GM12878 (cell line): Measurements from ENCODE around the gene TPM4. TPM values are rescaled to one million over a fixed set of nuclear protein-coding genes. Genes with fewer than 3 reads are reported as not detected.

Experiments
- ATAC-seq: fragments of 200-7000 bp; cut with Tn5 transposase; 3 replicates; pipeline ENCODE4 v1.9.1; 2020; ENCODE audit warnings: mild to moderate bottlenecking, moderate library complexity
- BruUV-seq: library from RNA; stranded (reverse); fragments of 400-500 nt; replicated peaks from 2 replicates; lab custom pipeline; 2021; lab: Mats Ljungman, UMichigan
- CTCF ChIA-PET: fragments of 300-600 bp; sonication (Branson Sonifier 250); formaldehyde crosslinking; extraction: SDS; loops from one replicate; lab custom pipeline; 2021; ENCODE audit warnings: inconsistent platforms; lab: Yijun Ruan, JAX
- POLR2A ChIA-PET: fragments of 350-600 bp; formaldehyde crosslinking; extraction: SDS; loops from one replicate; lab custom pipeline; 2021; ENCODE audit warnings: inconsistent platforms; lab: Charles Lee
- RAD21 ChIA-PET: fragments of 300-600 bp; sonication (Branson Sonifier 250); formaldehyde crosslinking; loops from one replicate; lab custom pipeline; 2023; ENCODE audit warnings: antibody characterized with exemption; ENCODE audit not compliant: unreplicated experiment; lab: Charles Lee
- SMC1A ChIA-PET: fragments of 300-600 bp; sonication (Branson Sonifier 250); formaldehyde crosslinking; loops from one replicate; lab custom pipeline; 2023; ENCODE audit not compliant: unreplicated experiment, uncharacterized antibody; lab: Charles Lee
- DNase-seq: peaks from one replicate; pipeline ENCODE4 v3.0.0-alpha.2; 2011; ENCODE audit warnings: low read depth, low spot score
- FAIRE-seq: peaks from 3 replicates; lab custom pipeline; 2011; peaks lifted over from hg19 to GRCh38; lab: Jason Lieb, UNC
- H2AFZ ChIP-seq: 2 replicates; pipeline ENCODE4 v1.6.0; 2011; ENCODE audit warnings: low read depth, low read length, control low read depth; ENCODE audit not compliant: control insufficient read depth
- H3K27ac ChIP-seq: 2 replicates; pipeline ENCODE4 v1.5.1; 2011; ENCODE audit warnings: control low read depth; ENCODE audit not compliant: control insufficient read depth, insufficient read depth
- H3K27me3 ChIP-seq, 2 experiments: replicated peaks in 1 of 2; 2 replicates each; pipeline versions ENCODE4 v1.6.0 to v1.6.1; 2011; ENCODE audit warnings: low read length in 1 of 2; ENCODE audit not compliant: control insufficient read depth in 2 of 2, insufficient read depth in 2 of 2
- H3K36me3 ChIP-seq, 2 experiments: 2 replicates each; pipeline ENCODE4 v1.5.1; 2011; ENCODE audit warnings: low read length in 1 of 2; ENCODE audit not compliant: control insufficient read depth in 2 of 2, insufficient read depth in 2 of 2
- H3K4me1 ChIP-seq: 2 replicates; pipeline ENCODE4 v1.6.1; 2011; ENCODE audit warnings: mild to moderate bottlenecking, low read length, moderate library complexity, mixed read lengths; ENCODE audit not compliant: control insufficient read depth, insufficient read depth
- H3K4me2 ChIP-seq: 2 replicates; pipeline ENCODE4 v1.6.0; 2011; ENCODE audit warnings: control low read depth; ENCODE audit not compliant: control insufficient read depth, insufficient read depth
- H3K4me3 ChIP-seq: fragments of 200-600 bp; sonication (generic); 2 replicates; pipeline ENCODE4 v1.5.1; 2016
- H3K79me2 ChIP-seq: 2 replicates; pipeline ENCODE4 v1.6.0; 2011; ENCODE audit warnings: low read length; ENCODE audit not compliant: control insufficient read depth, insufficient read depth
- H3K9ac ChIP-seq: 2 replicates; pipeline ENCODE4 v1.8.0; 2011; ENCODE audit warnings: low read length, control low read depth, mixed read lengths; ENCODE audit not compliant: control insufficient read depth, insufficient read depth
- H3K9me3 ChIP-seq: replicated peaks from 3 replicates; pipeline ENCODE4 v1.5.1; 2011; ENCODE audit warnings: mild to moderate bottlenecking, low read length; ENCODE audit not compliant: control insufficient read depth, insufficient read depth
- H4K20me1 ChIP-seq: 2 replicates; pipeline ENCODE4 v1.6.0; 2011; ENCODE audit not compliant: control insufficient read depth, insufficient read depth
- CBX5 ChIP-seq: sonication (generic); IDR thresholded peaks from 2 replicates; pipeline ENCODE4 v1.6.1; 2016; ENCODE audit warnings: low read depth, moderate library complexity, mild to moderate bottlenecking, inconsistent platforms
- CHD4 ChIP-seq: fragments of 200-600 bp; sonication (generic); IDR thresholded peaks from 2 replicates; pipeline ENCODE4 v1.6.1; 2016; ENCODE audit warnings: mild to moderate bottlenecking
- CREM ChIP-seq: IDR thresholded peaks from 2 replicates; pipeline ENCODE4 v1.6.1; 2014; ENCODE audit warnings: antibody characterized with exemption, low read depth
- DPF2 ChIP-seq: fragments of 450-650 bp; IDR thresholded peaks from 2 replicates; pipeline ENCODE4 v1.6.1; 2017; ENCODE audit warnings: mild to moderate bottlenecking
- EED ChIP-seq: sonication (generic); IDR thresholded peaks from 2 replicates; pipeline ENCODE4 v1.6.1; 2016; ENCODE audit warnings: antibody characterized with exemption, low read depth
- FOXM1 ChIP-seq: IDR thresholded peaks from 2 replicates; pipeline ENCODE4 v1.6.1; 2012; ENCODE audit warnings: low read depth, mild to moderate bottlenecking, inconsistent platforms, low read length, moderate library complexity
- MEF2B ChIP-seq: fragments of 450-650 bp; IDR thresholded peaks from 2 replicates; pipeline ENCODE4 v1.6.1; 2018; ENCODE audit warnings: mild to moderate bottlenecking, moderate library complexity; ENCODE audit not compliant: partially characterized antibody, poor library complexity, severe bottlenecking
- MTA3 ChIP-seq: IDR thresholded peaks from 2 replicates; pipeline ENCODE4 v1.6.1; 2012; ENCODE audit warnings: low read length, inconsistent platforms, borderline replicate concordance
- MYC ChIP-seq: IDR thresholded peaks from 2 replicates; pipeline ENCODE4 v1.6.1; 2011; ENCODE audit warnings: mild to moderate bottlenecking, low read length, moderate library complexity, inconsistent platforms; ENCODE audit not compliant: insufficient read depth, insufficient replicate concordance, insufficient read length, severe bottlenecking
- PAX8 ChIP-seq: fragments of 450-650 bp; IDR thresholded peaks from 2 replicates; pipeline ENCODE4 v1.6.1; 2017; ENCODE audit warnings: mild to moderate bottlenecking, moderate library complexity
- SIN3A ChIP-seq: IDR thresholded peaks from 2 replicates; pipeline ENCODE4 v1.6.1; 2012; ENCODE audit warnings: low read depth, low read length, improper control_type of control experiment
- YY1 ChIP-seq: IDR thresholded peaks from 2 replicates; pipeline ENCODE4 v1.6.1; 2011; ENCODE audit warnings: low read depth, mild to moderate bottlenecking, low read length
- whole genome bisulfite sequencing: methylation state at CpG from one replicate; pipeline ENCODE4 v1.1.6; 2016; ENCODE audit warnings: low lambda C conversion rate; ENCODE audit not compliant: insufficient replicate concordance, insufficient coverage; ENCODE audit errors: missing lambda C conversion rate; 5-methylcytosine and 5-hydroxymethylcytosine counted together
- in situ Hi-C: fragments of 300-500 bp; cut with MboI; formaldehyde crosslinking; loops from 9 replicates; pipeline ENCODE4 v1.14.3; 2018; ENCODE audit warnings: mixed read lengths
- intact Hi-C: fragments of 100-400 bp; cut with micrococcal nuclease; formaldehyde crosslinking; loops from one replicate; pipeline ENCODE4 v1.14.2; 2022; ENCODE audit not compliant: unreplicated experiment
- polyA plus RNA-seq, 11 experiments: library from polyadenylated mRNA; depleted of rRNA in 4 of 11; unstranded in 6 of 11; stranded (reverse) in 5 of 11; fragments of >200 nt; fragmentation: Nextera tagmentation in 4 of 11; fragmentation: Illumina TruSeq in 1 of 11; extraction: Ambion mirVana in 4 of 11; extraction: Trizol in 1 of 11; gene quantifications; 1 replicate in 1 of 11; 2 replicates in 10 of 11; pipeline versions ENCODE4 v1.2.1 to v1.2.3, GENCODE V29; 2011 to 2016; ENCODE audit warnings: inconsistent platforms in 2 of 11, missing spikeins in 2 of 11, low read depth in 1 of 11
- total RNA-seq, 4 experiments: library from RNA; depleted of rRNA in 3 of 4; stranded (reverse); fragments of >200 nt in 3 of 4; fragmentation: Illumina TruSeq in 1 of 4; extraction: Trizol in 1 of 4; gene quantifications; 2 replicates each; pipeline versions ENCODE4 v1.2.1 to v1.2.3, GENCODE V29; 2013 to 2021
- TF ChIP-seq, protein P1 (sequence below): IDR thresholded peaks from 2 replicates; pipeline ENCODE4 v1.6.1; 2012; ENCODE audit warnings: low read depth, low read length, improper control_type of control experiment
- TF ChIP-seq, protein P2 (sequence below): fragments of 450-650 bp; IDR thresholded peaks from 2 replicates; pipeline ENCODE4 v1.6.1; 2017; ENCODE audit warnings: mild to moderate bottlenecking, moderate library complexity
- TF ChIP-seq, protein P3 (sequence below): fragments of 150-350 bp; IDR thresholded peaks from 2 replicates; pipeline ENCODE4 v1.6.1; 2014; ENCODE audit warnings: mild to moderate bottlenecking, low read depth, low read length

The TPM4 gene
- total and polyA plus RNA-seq, 10 of the 15 experiments (the other 5 are each of a cell fraction or from before 2014, with no cell fraction given), result 183 to 620 (median 407) TPM

DNA sequence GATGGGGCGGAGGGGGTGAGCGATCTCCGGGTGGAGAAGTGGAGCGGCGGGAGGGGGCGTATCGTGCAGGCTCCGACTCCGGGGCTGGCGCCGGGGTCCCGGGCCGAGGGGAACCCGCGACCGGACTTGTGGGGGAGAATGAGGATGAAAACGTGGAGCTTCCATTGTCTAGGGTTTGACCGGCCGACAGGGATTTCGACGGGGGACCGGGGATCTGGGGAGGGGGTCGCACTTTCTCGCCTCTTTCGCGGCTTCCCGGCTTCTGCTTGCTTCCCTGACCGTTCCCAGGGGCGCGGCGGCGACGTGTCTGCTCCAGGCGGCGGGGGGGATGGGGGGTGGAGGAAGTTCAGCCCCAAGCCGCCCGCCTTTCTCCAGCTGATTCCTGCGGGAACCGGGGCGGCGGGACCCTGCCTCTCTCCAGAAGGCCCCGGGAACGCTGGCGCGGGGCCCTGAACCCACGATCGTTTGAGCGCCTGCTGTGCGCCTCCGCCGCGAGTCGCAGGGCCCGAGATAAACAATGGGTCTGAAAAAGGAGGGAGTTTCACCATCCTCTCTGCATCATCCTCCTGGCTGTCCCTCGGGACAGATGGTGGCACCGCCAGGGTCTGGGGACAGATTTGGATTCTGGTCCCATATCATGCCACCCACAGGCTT is 790 bp downstream of the TPM4 start (continued):
- TF ChIP-seq, protein P1, sequence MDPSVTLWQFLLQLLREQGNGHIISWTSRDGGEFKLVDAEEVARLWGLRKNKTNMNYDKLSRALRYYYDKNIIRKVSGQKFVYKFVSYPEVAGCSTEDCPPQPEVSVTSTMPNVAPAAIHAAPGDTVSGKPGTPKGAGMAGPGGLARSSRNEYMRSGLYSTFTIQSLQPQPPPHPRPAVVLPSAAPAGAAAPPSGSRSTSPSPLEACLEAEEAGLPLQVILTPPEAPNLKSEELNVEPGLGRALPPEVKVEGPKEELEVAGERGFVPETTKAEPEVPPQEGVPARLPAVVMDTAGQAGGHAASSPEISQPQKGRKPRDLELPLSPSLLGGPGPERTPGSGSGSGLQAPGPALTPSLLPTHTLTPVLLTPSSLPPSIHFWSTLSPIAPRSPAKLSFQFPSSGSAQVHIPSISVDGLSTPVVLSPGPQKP, result no peak
- peak; percentile 74 for TF ChIP-seq MEF2B
- no peak for TF ChIP-seq FOXM1
- TF ChIP-seq CREM, result no peak
- TF ChIP-seq YY1, result no peak
- no peak for TF ChIP-seq PAX8
- no peak for TF ChIP-seq MTA3
- no peak for TF ChIP-seq CBX5
- TF ChIP-seq MYC, result no peak
- no peak for TF ChIP-seq SIN3A

DNA sequence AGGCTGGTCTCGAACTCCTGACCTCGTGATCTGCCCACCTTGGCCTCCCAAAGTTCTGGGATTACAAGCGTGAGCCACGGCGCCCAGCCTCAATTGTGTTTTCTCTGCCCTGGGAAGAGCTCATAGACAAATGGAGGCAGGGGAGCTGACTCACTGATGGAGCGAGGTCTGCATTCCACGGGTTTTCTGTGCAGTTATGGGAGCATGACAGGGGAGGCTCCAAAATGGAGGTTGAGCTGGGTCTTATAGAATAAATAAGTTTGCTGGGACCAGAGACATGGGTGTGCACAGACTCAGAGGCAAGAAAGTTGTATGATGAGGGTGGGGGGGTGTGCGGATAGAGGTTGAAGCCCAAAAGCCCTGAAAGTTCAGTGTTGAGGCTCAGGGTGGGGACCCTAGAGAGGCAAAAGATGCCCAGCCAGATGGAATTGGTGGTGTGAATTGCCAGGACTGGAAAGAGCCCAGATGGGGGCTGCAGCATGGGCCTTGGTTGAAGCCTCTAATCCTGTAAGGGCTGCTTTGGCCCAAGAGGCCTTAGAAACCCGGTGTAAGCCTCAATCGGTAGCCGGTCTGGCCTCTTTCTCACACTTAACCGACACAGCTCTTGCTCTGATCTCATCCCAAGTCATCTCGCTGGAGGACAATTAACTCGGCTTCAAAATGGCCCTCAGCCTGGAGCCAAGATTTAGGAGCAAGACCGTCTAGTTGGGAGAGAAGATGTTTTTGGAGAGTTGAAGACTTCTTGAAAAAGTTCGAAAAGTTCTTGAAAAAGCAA is 1.9 kb downstream of the TPM4 start:
- Histone ChIP-seq H3K27me3 (no peaks in the 10 kb centered on the region), H3K79me2 (peaks cover 81% of the 10 kb centered on the region), H3K9ac (peak overlapping the region; percentile 99), H3K4me1 (peaks cover 33% of the 10 kb centered on the region), H3K36me3 (peaks cover 14 to 23% of the 10 kb centered on the region in 2 experiments), H4K20me1 (no peaks in the 10 kb centered on the region), H3K4me3 (peak overlapping the region; percentile 92), H2AFZ (no peak overlapping the region), H3K9me3 (no peaks in the 10 kb centered on the region), H3K27ac (peak overlapping the region; percentile 99), H3K4me2 (peak overlapping the region; percentile 87)
- intact Hi-C loops, result loop anchor here (2.0 to 5.0 kb wide), 4 partner anchors 33 to 509 kb away; partner anchors contain the start of gene RAB8A
- ChIA-PET CTCF (interaction anchor here (0.7 to 3.8 kb wide), 5 partner anchors 8 to 308 kb away, joined by 3 to 26 read pairs (median 4); no protein-coding TSS in a partner anchor), RAD21 (interaction anchor here (0.6 to 1.9 kb wide), 10 partner anchors 8 to 102 kb away, joined by 3 to 7 read pairs (median 4); partner anchors contain the start of gene HSH2D), SMC1A (interaction anchor here (0.6 to 2.2 kb wide), 6 partner anchors 33 to 72 kb away, joined by 3 to 9 read pairs (median 6); partner anchors contain the start of gene RAB8A), POLR2A (interaction anchor here (0.7 to 4.1 kb wide), 10 partner anchors 8 to 113 kb away, joined by 3 to 36 read pairs (median 4); partner anchors contain the start of gene HSH2D)
- no peak for DNase-seq
- peak; percentile 1 for ATAC-seq
- in situ Hi-C loops, result no loop called here
- WGBS, result 3% methylated on average over 16 of the region's 16 CpGs
- no peak for FAIRE-seq
- TSS peak; percentile 93 for BruUV-seq
- 0 out of 2 replicates have a peak, but pooled peaks have one; percentile 15 for TF ChIP-seq DPF2
- TF ChIP-seq CHD4, result no peak
- TF ChIP-seq, protein P2, sequence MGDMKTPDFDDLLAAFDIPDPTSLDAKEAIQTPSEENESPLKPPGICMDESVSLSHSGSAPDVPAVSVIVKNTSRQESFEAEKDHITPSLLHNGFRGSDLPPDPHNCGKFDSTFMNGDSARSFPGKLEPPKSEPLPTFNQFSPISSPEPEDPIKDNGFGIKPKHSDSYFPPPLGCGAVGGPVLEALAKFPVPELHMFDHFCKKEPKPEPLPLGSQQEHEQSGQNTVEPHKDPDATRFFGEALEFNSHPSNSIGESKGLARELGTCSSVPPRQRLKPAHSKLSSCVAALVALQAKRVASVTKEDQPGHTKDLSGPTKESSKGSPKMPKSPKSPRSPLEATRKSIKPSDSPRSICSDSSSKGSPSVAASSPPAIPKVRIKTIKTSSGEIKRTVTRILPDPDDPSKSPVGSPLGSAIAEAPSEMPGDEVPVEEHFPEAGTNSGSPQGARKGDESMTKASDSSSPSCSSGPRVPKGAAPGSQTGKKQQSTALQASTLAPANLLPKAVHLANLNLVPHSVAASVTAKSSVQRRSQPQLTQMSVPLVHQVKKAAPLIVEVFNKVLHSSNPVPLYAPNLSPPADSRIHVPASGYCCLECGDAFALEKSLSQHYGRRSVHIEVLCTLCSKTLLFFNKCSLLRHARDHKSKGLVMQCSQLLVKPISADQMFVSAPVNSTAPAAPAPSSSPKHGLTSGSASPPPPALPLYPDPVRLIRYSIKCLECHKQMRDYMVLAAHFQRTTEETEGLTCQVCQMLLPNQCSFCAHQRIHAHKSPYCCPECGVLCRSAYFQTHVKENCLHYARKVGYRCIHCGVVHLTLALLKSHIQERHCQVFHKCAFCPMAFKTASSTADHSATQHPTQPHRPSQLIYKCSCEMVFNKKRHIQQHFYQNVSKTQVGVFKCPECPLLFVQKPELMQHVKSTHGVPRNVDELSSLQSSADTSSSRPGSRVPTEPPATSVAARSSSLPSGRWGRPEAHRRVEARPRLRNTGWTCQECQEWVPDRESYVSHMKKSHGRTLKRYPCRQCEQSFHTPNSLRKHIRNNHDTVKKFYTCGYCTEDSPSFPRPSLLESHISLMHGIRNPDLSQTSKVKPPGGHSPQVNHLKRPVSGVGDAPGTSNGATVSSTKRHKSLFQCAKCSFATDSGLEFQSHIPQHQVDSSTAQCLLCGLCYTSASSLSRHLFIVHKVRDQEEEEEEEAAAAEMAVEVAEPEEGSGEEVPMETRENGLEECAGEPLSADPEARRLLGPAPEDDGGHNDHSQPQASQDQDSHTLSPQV, result no peak
- TF ChIP-seq, protein P3, sequence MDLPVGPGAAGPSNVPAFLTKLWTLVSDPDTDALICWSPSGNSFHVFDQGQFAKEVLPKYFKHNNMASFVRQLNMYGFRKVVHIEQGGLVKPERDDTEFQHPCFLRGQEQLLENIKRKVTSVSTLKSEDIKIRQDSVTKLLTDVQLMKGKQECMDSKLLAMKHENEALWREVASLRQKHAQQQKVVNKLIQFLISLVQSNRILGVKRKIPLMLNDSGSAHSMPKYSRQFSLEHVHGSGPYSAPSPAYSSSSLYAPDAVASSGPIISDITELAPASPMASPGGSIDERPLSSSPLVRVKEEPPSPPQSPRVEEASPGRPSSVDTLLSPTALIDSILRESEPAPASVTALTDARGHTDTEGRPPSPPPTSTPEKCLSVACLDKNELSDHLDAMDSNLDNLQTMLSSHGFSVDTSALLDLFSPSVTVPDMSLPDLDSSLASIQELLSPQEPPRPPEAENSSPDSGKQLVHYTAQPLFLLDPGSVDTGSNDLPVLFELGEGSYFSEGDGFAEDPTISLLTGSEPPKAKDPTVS, result no peak
- TF ChIP-seq EED, result no peak
